Measurements from ENCODE around the gene IAH1. TPM values are rescaled to one million over a fixed set of nuclear protein-coding genes. Genes with fewer than 3 reads are reported as not detected.

The IAH1 gene
- total and polyA plus RNA-seq, 2 donors (not counting 1 experiment from before 2014, with no cell fraction given), result 92.5 to 127 TPM

DNA sequence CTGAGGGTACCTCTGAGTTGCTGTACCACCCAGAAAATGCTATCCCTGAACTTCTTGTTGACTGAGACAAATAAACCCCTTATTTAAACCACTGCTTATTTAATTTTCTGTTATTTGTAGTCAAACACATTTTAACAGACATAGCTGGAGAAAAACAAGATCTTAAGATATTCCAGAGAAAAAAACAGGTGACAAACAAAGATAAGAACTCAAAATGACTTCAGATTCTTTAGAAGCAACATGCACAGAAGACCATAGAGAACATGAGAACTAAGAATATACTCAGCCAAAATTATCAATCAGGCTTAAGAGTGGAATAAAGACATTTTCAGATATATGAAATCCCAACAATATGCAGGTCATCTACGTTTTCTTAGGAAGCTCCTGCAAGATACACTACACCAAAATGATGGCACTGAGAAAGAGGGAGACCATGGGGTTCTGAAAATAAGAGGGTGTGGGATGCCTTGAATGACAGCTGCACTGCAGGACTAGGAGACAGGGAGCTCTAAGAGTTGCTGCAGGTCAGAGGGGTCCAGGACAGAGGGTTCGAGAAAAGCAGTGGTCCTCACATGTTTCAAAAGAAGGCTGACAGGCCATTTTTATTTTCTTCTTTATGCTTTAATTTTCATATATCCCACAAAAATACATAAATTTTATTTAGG lies 42.9 kb downstream of the IAH1 start:
- no peaks in the 10 kb centered on the region for H4K20me1 ChIP-seq (ENCODE audit: control insufficient read depth, extremely low read depth, insufficient read depth, low read length)
- TF ChIP-seq CTCF (conservative IDR thresholded peaks at IDR 0.05 in 1 of 2, IDR thresholded peaks at IDR 0.05 in 1 of 2; ENCODE audit: low read depth in 1 of 2, low read length in 2 of 2), result no peak
- TF ChIP-seq EZH2 (IDR thresholded peaks at IDR 0.05; ENCODE audit: low read length, missing control alignments), result no peak
- no peaks in the 10 kb centered on the region for H3K4me1 ChIP-seq (ENCODE audit: control insufficient read depth, extremely low read depth, insufficient read depth, low read length)
- no peak overlapping the region for H3K27ac ChIP-seq (ENCODE audit: insufficient read depth, low read length)
- H3K36me3 ChIP-seq (ENCODE audit: control insufficient read depth, insufficient read depth, low read length), result peaks cover 2% of the 10 kb centered on the region
- H3K4me3 ChIP-seq (replicated peaks in 1 of 4; ENCODE audit: control extremely low read depth in 1 of 4, insufficient read depth in 1 of 4, low read depth in 3 of 4, low read length in 4 of 4), result no peak overlapping the region
- H3K27me3 ChIP-seq (ENCODE audit: control insufficient read depth, insufficient read depth, low read length), result no peaks in the 10 kb centered on the region
- DNase-seq (ENCODE audit: low read depth in 2 of 2), result no peak
- H3K9me3 ChIP-seq (ENCODE audit: control insufficient read depth, insufficient read depth, low read depth, low read length), result no peaks in the 10 kb centered on the region
- no peak overlapping the region for H3K4me2 ChIP-seq (ENCODE audit: extremely low read depth, insufficient read depth, low read length)
- H3K9ac ChIP-seq (ENCODE audit: insufficient read depth, low read length), result no peak overlapping the region
- H3K79me2 ChIP-seq (ENCODE audit: control insufficient read depth, insufficient read depth, low read length), result no peaks in the 10 kb centered on the region
- H2AFZ ChIP-seq (ENCODE audit: low read length), result no peak overlapping the region

DNA sequence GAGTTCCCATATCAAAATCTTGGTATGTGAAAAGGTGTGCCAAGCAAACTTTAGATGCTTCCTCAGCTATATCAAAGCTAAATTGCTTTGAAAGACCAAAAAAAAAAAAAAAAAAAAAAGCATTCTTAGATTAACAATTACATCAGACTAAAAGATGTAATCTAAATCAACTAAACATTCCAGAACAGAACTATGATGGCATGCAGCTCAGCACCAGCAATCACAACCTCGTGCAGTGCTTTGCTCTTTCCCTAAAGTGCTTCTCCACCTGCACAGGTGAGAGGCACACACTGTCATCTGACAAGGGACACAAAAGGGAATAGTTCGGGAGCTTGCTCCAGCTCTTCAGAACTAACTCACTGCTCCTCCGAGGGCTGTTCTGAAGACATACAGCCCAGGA lies 43.8 kb downstream of the IAH1 start:
- no peak for DNase-seq (ENCODE audit: low read depth in 2 of 2)
- no peak overlapping the region for H3K4me3 ChIP-seq (replicated peaks in 1 of 4; ENCODE audit: control extremely low read depth in 1 of 4, insufficient read depth in 1 of 4, low read depth in 3 of 4, low read length in 4 of 4)
- H2AFZ ChIP-seq (ENCODE audit: low read length), result no peak overlapping the region
- no peaks in the 10 kb centered on the region for H3K4me1 ChIP-seq (ENCODE audit: control insufficient read depth, extremely low read depth, insufficient read depth, low read length)
- H4K20me1 ChIP-seq (ENCODE audit: control insufficient read depth, extremely low read depth, insufficient read depth, low read length), result no peaks in the 10 kb centered on the region
- no peaks in the 10 kb centered on the region for H3K27me3 ChIP-seq (ENCODE audit: control insufficient read depth, insufficient read depth, low read length)
- H3K9ac ChIP-seq (ENCODE audit: insufficient read depth, low read length), result no peak overlapping the region
- H3K9me3 ChIP-seq (ENCODE audit: control insufficient read depth, insufficient read depth, low read depth, low read length), result no peaks in the 10 kb centered on the region
- H3K36me3 ChIP-seq (ENCODE audit: control insufficient read depth, insufficient read depth, low read length), result peaks cover 2% of the 10 kb centered on the region
- TF ChIP-seq EZH2 (IDR thresholded peaks at IDR 0.05; ENCODE audit: low read length, missing control alignments) (no peak), CTCF (conservative IDR thresholded peaks at IDR 0.05 in 1 of 2, IDR thresholded peaks at IDR 0.05 in 1 of 2; ENCODE audit: low read depth in 1 of 2, low read length in 2 of 2) (no peak)
- H3K79me2 ChIP-seq (ENCODE audit: control insufficient read depth, insufficient read depth, low read length), result no peaks in the 10 kb centered on the region
- H3K27ac ChIP-seq (ENCODE audit: insufficient read depth, low read length), result no peak overlapping the region
- H3K4me2 ChIP-seq (ENCODE audit: extremely low read depth, insufficient read depth, low read length), result no peak overlapping the region

- Histone ChIP-seq H3K36me3 (ENCODE audit: control insufficient read depth, insufficient read depth, low read length) (peaks cover 2% of the 10 kb centered on the region), H3K27ac (ENCODE audit: insufficient read depth, low read length) (no peak overlapping the region), H3K4me3 (replicated peaks in 1 of 4; ENCODE audit: control extremely low read depth in 1 of 4, insufficient read depth in 1 of 4, low read depth in 3 of 4, low read length in 4 of 4) (no peak overlapping the region), H2AFZ (ENCODE audit: low read length) (no peak overlapping the region), H3K9me3 (ENCODE audit: control insufficient read depth, insufficient read depth, low read depth, low read length) (no peaks in the 10 kb centered on the region), H4K20me1 (ENCODE audit: control insufficient read depth, extremely low read depth, insufficient read depth, low read length) (no peaks in the 10 kb centered on the region), H3K27me3 (ENCODE audit: control insufficient read depth, insufficient read depth, low read length) (no peaks in the 10 kb centered on the region), H3K79me2 (ENCODE audit: control insufficient read depth, insufficient read depth, low read length) (no peaks in the 10 kb centered on the region), H3K4me2 (ENCODE audit: extremely low read depth, insufficient read depth, low read length) (no peak overlapping the region), H3K4me1 (ENCODE audit: control insufficient read depth, extremely low read depth, insufficient read depth, low read length) (no peaks in the 10 kb centered on the region), H3K9ac (ENCODE audit: insufficient read depth, low read length) (no peak overlapping the region)
- no peak for TF ChIP-seq EZH2 (IDR thresholded peaks at IDR 0.05; ENCODE audit: low read length, missing control alignments)
- no peak for DNase-seq (ENCODE audit: low read depth in 2 of 2)
Observed at GRCh38 chr2:9518780-9519179, 44.4 kb downstream of the IAH1 start.
